ENCODE measurements around the gene MVB12B. TPM values are rescaled to one million over a fixed set of nuclear protein-coding genes. Genes with fewer than 3 reads are reported as not detected.

MVB12B gene
- total RNA-seq, 1 experiment from 2014 or later, result 10.9 TPM

- Histone ChIP-seq H3K36me3 (ENCODE audit: control insufficient read depth in 1 of 2, insufficient read depth in 2 of 2, low read length in 2 of 2) (no peaks in the 10 kb centered on the region), H3K4me3 (replicated peaks in 1 of 2; ENCODE audit: low read depth in 1 of 2, low read length in 2 of 2) (no peak overlapping the region), H3K9ac (ENCODE audit: low read length) (no peak overlapping the region), H2AFZ (ENCODE audit: low read depth, low read length, poor library complexity, severe bottlenecking) (no peak overlapping the region), H3K4me2 (ENCODE audit: low read length) (no peak overlapping the region), H3K27ac (ENCODE audit: low read depth, low read length) (no peak overlapping the region), H3K79me2 (ENCODE audit: insufficient read depth, low read length) (no peaks in the 10 kb centered on the region), H3K9me2 (ENCODE audit: insufficient read depth) (no peaks in the 10 kb centered on the region), H3K9me3 (ENCODE audit: control insufficient read depth in 1 of 2, insufficient read depth in 1 of 2, low read depth in 1 of 2, low read length in 2 of 2) (no peaks in the 10 kb centered on the region), H3K27me3 (ENCODE audit: insufficient read depth, low read length) (no peaks in the 10 kb centered on the region), H4K20me1 (ENCODE audit: insufficient read depth) (no peaks in the 10 kb centered on the region), H3K4me1 (ENCODE audit: control insufficient read depth in 1 of 2, insufficient read depth in 2 of 2, low read length in 2 of 2) (no peaks in the 10 kb centered on the region)
- intact Hi-C loops (cut with micrococcal nuclease), result no loop called here
- RAD21 ChIA-PET (ENCODE audit: low non-redundant PET in 1 of 2, low total read pairs in 2 of 2, uncharacterized antibody in 2 of 2, unreplicated experiment in 2 of 2), result no interaction called here
- CTCF ChIA-PET, result interaction anchor here (1.7 kb wide), 1 partner anchor 38 kb away, joined by 4 read pairs; no protein-coding TSS in a partner anchor
- DNase-seq (ENCODE audit: low read depth, low spot score) (no peak), ATAC-seq (no peak)
- BruUV-seq (replicated peaks), result no TSS peak
- POLR2A ChIA-PET, result no interaction called here
- TF ChIP-seq, protein P1, sequence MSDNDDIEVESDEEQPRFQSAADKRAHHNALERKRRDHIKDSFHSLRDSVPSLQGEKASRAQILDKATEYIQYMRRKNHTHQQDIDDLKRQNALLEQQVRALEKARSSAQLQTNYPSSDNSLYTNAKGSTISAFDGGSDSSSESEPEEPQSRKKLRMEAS (IDR thresholded peaks at IDR 0.05), result no peak
- TF ChIP-seq TCF7L2 (IDR thresholded peaks at IDR 0.05; ENCODE audit: borderline replicate concordance, extremely low read depth, insufficient read depth, insufficient read length) (no peak), SP1 (IDR thresholded peaks at IDR 0.05; ENCODE audit: low read depth) (no peak), ELF1 (IDR thresholded peaks at IDR 0.05; ENCODE audit: borderline replicate concordance, low read depth) (no peak), ZNF274 (IDR thresholded peaks at IDR 0.05; ENCODE audit: low read depth, low read length) (no peak), ZFX (IDR thresholded peaks at IDR 0.05) (no peak), EZH2 (IDR thresholded peaks at IDR 0.05) (no peak), RAD21 (IDR thresholded peaks at IDR 0.05; ENCODE audit: low read depth) (no peak), CBX3 (IDR thresholded peaks at IDR 0.05; ENCODE audit: low read depth) (no peak)
- TF ChIP-seq, protein P2, sequence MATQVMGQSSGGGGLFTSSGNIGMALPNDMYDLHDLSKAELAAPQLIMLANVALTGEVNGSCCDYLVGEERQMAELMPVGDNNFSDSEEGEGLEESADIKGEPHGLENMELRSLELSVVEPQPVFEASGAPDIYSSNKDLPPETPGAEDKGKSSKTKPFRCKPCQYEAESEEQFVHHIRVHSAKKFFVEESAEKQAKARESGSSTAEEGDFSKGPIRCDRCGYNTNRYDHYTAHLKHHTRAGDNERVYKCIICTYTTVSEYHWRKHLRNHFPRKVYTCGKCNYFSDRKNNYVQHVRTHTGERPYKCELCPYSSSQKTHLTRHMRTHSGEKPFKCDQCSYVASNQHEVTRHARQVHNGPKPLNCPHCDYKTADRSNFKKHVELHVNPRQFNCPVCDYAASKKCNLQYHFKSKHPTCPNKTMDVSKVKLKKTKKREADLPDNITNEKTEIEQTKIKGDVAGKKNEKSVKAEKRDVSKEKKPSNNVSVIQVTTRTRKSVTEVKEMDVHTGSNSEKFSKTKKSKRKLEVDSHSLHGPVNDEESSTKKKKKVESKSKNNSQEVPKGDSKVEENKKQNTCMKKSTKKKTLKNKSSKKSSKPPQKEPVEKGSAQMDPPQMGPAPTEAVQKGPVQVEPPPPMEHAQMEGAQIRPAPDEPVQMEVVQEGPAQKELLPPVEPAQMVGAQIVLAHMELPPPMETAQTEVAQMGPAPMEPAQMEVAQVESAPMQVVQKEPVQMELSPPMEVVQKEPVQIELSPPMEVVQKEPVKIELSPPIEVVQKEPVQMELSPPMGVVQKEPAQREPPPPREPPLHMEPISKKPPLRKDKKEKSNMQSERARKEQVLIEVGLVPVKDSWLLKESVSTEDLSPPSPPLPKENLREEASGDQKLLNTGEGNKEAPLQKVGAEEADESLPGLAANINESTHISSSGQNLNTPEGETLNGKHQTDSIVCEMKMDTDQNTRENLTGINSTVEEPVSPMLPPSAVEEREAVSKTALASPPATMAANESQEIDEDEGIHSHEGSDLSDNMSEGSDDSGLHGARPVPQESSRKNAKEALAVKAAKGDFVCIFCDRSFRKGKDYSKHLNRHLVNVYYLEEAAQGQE (IDR thresholded peaks at IDR 0.05; ENCODE audit: low read depth), result no peak
These were observed 210.3 kb downstream of the MVB12B start for GRCh38 chr9:126536841-126537465.

All from HCT116 (cell line).